ENCODE measurements around the gene RPL18A.

RPL18A gene

DNA sequence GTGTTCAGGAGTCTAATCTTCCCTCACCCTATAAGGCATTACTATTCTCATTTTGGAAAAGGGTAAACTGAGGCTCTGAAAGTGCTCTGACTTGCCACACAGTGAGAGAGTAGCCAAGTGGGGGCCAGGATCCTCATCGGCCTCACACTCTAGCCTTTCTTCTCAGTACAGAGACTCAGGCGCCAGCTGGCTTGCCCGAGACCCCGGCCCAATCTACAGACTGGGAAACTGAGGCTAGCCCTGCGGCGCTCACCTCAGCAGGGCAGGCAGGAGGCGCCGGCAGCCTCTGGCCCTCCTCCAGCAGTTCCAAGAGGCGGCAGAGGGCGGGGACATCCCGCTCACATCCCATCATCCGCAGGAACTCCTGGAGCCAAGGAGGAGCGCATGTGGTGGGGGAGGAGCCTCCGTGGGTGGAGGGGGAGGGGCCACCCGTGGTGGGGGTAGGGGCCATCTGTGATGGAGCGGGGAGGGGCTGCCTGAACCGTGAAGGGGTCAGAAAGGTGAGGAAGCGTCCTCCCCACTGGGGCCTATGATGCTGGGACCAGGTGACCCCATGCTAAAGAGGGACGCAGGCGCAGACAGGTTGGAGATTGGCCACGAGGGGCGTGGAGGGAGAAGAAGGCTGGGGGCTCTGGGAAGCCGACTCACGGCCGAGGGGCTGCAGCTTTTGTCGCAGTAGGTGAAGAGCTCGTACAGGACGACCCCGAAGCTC, 29.7 kb upstream of the RPL18A start:
- Histone ChIP-seq H2BK5ac (ENCODE audit: low read depth, low read length, poor library complexity, severe bottlenecking) (no peak overlapping the region), H4K91ac (ENCODE audit: low read length) (no peak overlapping the region), H4K8ac (ENCODE audit: low read length) (peak overlapping the region; percentile 29), H2AFZ (ENCODE audit: low read depth, low read length) (no peak overlapping the region), H3K79me1 (replicated peaks; ENCODE audit: low read length, poor library complexity, severe bottlenecking) (no peaks in the 10 kb centered on the region), H2BK15ac (ENCODE audit: low read depth, poor library complexity, severe bottlenecking) (no peak overlapping the region), H3K4ac (ENCODE audit: low read depth in 1 of 2, low read length in 2 of 2) (no peak overlapping the region), H3K4me1 (ENCODE audit: control insufficient read depth, insufficient read depth, low read depth, low read length) (peaks cover 8% of the 10 kb centered on the region), H3K27ac (ENCODE audit: low read length, poor library complexity, severe bottlenecking) (no peak overlapping the region), H2BK12ac (ENCODE audit: low read length in 2 of 2) (no peak overlapping the region), H3K4me2 (ENCODE audit: low read length, poor library complexity, severe bottlenecking) (no peak overlapping the region), H3K14ac (ENCODE audit: low read length in 2 of 2) (no peak overlapping the region), H3K9me3 (ENCODE audit: control insufficient read depth, low read length) (peaks cover 2% of the 10 kb centered on the region), H3K23ac (ENCODE audit: low read length in 2 of 2) (no peak overlapping the region), H3K27me3 (ENCODE audit: control insufficient read depth in 1 of 2, insufficient read depth in 1 of 2, low read length in 2 of 2) (peaks cover 12 to 42% of the 10 kb centered on the region in 2 experiments), H3K9ac (ENCODE audit: low read length) (no peak overlapping the region), H2BK120ac (ENCODE audit: low read depth, low read length) (no peak overlapping the region), H3K18ac (ENCODE audit: low read depth in 1 of 2, low read length in 2 of 2) (no peak overlapping the region), H2AK5ac (ENCODE audit: low read length, severe bottlenecking) (no peak overlapping the region), H3K36me3 (ENCODE audit: control insufficient read depth in 1 of 2, insufficient read depth in 2 of 2, low read depth in 1 of 2, low read length in 2 of 2) (no peaks in the 10 kb centered on the region), H3K4me3 (ENCODE audit: insufficient read depth in 1 of 2, low read depth in 1 of 2, low read length in 2 of 2) (peak overlapping the region in 1 of 2 experiments; percentile 31)
- DNase-seq: peak; percentile 55
- 7% methylated on average over 29 of the region's 29 CpGs for WGBS

- Histone ChIP-seq H3K4ac (ENCODE audit: low read depth in 1 of 2, low read length in 2 of 2) (no peak overlapping the region), H2BK15ac (ENCODE audit: low read depth, poor library complexity, severe bottlenecking) (no peak overlapping the region), H3K36me3 (ENCODE audit: control insufficient read depth in 1 of 2, insufficient read depth in 2 of 2, low read depth in 1 of 2, low read length in 2 of 2) (no peaks in the 10 kb centered on the region), H4K91ac (ENCODE audit: low read length) (no peak overlapping the region), H3K4me2 (ENCODE audit: low read length, poor library complexity, severe bottlenecking) (no peak overlapping the region), H3K18ac (ENCODE audit: low read depth in 1 of 2, low read length in 2 of 2) (no peak overlapping the region), H4K8ac (ENCODE audit: low read length) (no peak overlapping the region), H2AFZ (ENCODE audit: low read depth, low read length) (no peak overlapping the region), H3K9me3 (ENCODE audit: control insufficient read depth, low read length) (no peaks in the 10 kb centered on the region), H3K4me1 (ENCODE audit: control insufficient read depth, insufficient read depth, low read depth, low read length) (peaks cover 8% of the 10 kb centered on the region), H2AK5ac (ENCODE audit: low read length, severe bottlenecking) (no peak overlapping the region), H3K14ac (ENCODE audit: low read length in 2 of 2) (no peak overlapping the region), H3K4me3 (ENCODE audit: insufficient read depth in 1 of 2, low read depth in 1 of 2, low read length in 2 of 2) (peak overlapping the region in 1 of 2 experiments; percentile 31), H3K27me3 (ENCODE audit: control insufficient read depth in 1 of 2, insufficient read depth in 1 of 2, low read length in 2 of 2) (peaks cover 19 to 44% of the 10 kb centered on the region in 2 experiments), H2BK5ac (ENCODE audit: low read depth, low read length, poor library complexity, severe bottlenecking) (no peak overlapping the region), H3K23ac (ENCODE audit: low read length in 2 of 2) (no peak overlapping the region), H3K27ac (ENCODE audit: low read length, poor library complexity, severe bottlenecking) (no peak overlapping the region), H3K79me1 (replicated peaks; ENCODE audit: low read length, poor library complexity, severe bottlenecking) (no peaks in the 10 kb centered on the region), H2BK120ac (ENCODE audit: low read depth, low read length) (no peak overlapping the region), H3K9ac (ENCODE audit: low read length) (no peak overlapping the region), H2BK12ac (ENCODE audit: low read length in 2 of 2) (no peak overlapping the region)
- DNase-seq: peak; percentile 83
- 8% methylated on average over 49 of the region's 50 CpGs for WGBS
Measured at GRCh38 chr19:17830567-17831418, 28.9 kb upstream of the RPL18A start.

DNA sequence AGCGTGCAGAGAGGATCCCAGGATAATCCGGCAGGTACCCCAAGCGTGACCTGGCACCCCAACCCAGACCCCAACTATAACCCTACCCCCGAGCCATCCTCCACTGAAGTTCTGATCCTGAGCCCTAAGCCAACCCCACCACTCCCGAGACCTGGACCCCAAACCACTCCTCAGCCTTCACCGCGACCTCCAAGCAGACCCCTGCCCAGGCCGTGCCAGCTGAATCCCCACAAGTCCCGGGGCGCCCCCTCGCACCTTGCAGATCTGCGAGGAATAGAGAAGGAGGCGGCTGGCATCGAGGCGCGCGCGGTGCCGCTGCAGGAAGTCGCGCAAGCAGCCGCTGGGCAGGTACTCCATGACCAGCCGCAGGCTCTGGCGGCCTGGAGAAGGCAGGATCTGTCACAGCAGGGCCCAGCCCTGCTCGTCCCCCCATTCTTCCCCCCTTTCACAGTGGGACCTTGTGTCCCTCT, 28.3 kb upstream of the RPL18A start:
- peaks cover 8% of the 10 kb centered on the region for H3K4me1 ChIP-seq (ENCODE audit: control insufficient read depth, insufficient read depth, low read depth, low read length)
- DNase-seq: no peak
- H3K9ac ChIP-seq (ENCODE audit: low read length): no peak overlapping the region
- no peak overlapping the region for H2AK5ac ChIP-seq (ENCODE audit: low read length, severe bottlenecking)
- H3K4ac ChIP-seq (ENCODE audit: low read depth in 1 of 2, low read length in 2 of 2): no peak overlapping the region
- H3K23ac ChIP-seq (ENCODE audit: low read length in 2 of 2): no peak overlapping the region
- H3K9me3 ChIP-seq (ENCODE audit: control insufficient read depth, low read length): no peaks in the 10 kb centered on the region
- H3K27me3 ChIP-seq (ENCODE audit: control insufficient read depth in 1 of 2, insufficient read depth in 1 of 2, low read length in 2 of 2): peaks cover 21 to 48% of the 10 kb centered on the region in 2 experiments
- 41% methylated on average over 25 of the region's 25 CpGs for WGBS
- no peak overlapping the region for H2BK15ac ChIP-seq (ENCODE audit: low read depth, poor library complexity, severe bottlenecking)
- no peak overlapping the region for H3K27ac ChIP-seq (ENCODE audit: low read length, poor library complexity, severe bottlenecking)
- H2BK12ac ChIP-seq (ENCODE audit: low read length in 2 of 2): no peak overlapping the region
- H2AFZ ChIP-seq (ENCODE audit: low read depth, low read length): no peak overlapping the region
- H3K18ac ChIP-seq (ENCODE audit: low read depth in 1 of 2, low read length in 2 of 2): no peak overlapping the region
- H3K79me1 ChIP-seq (replicated peaks; ENCODE audit: low read length, poor library complexity, severe bottlenecking): no peaks in the 10 kb centered on the region
- H3K36me3 ChIP-seq (ENCODE audit: control insufficient read depth in 1 of 2, insufficient read depth in 2 of 2, low read depth in 1 of 2, low read length in 2 of 2): no peaks in the 10 kb centered on the region
- no peak overlapping the region for H3K4me2 ChIP-seq (ENCODE audit: low read length, poor library complexity, severe bottlenecking)
- peak overlapping the region; percentile 12 for H4K8ac ChIP-seq (ENCODE audit: low read length)
- no peak overlapping the region for H3K4me3 ChIP-seq (ENCODE audit: insufficient read depth in 1 of 2, low read depth in 1 of 2, low read length in 2 of 2)
- no peak overlapping the region for H2BK5ac ChIP-seq (ENCODE audit: low read depth, low read length, poor library complexity, severe bottlenecking)
- H2BK120ac ChIP-seq (ENCODE audit: low read depth, low read length): no peak overlapping the region
- H4K91ac ChIP-seq (ENCODE audit: low read length): no peak overlapping the region
- H3K14ac ChIP-seq (ENCODE audit: low read length in 2 of 2): no peak overlapping the region
